Measurements from ENCODE around the gene DNAJB1. TPM values are rescaled to one million over a fixed set of nuclear protein-coding genes. Genes with fewer than 3 reads are reported as not detected.

DNAJB1 gene
- polyA plus RNA-seq, 1 donor (not counting 4 experiments of a cell fraction or from before 2014, with no cell fraction given) = 265 TPM

DNA sequence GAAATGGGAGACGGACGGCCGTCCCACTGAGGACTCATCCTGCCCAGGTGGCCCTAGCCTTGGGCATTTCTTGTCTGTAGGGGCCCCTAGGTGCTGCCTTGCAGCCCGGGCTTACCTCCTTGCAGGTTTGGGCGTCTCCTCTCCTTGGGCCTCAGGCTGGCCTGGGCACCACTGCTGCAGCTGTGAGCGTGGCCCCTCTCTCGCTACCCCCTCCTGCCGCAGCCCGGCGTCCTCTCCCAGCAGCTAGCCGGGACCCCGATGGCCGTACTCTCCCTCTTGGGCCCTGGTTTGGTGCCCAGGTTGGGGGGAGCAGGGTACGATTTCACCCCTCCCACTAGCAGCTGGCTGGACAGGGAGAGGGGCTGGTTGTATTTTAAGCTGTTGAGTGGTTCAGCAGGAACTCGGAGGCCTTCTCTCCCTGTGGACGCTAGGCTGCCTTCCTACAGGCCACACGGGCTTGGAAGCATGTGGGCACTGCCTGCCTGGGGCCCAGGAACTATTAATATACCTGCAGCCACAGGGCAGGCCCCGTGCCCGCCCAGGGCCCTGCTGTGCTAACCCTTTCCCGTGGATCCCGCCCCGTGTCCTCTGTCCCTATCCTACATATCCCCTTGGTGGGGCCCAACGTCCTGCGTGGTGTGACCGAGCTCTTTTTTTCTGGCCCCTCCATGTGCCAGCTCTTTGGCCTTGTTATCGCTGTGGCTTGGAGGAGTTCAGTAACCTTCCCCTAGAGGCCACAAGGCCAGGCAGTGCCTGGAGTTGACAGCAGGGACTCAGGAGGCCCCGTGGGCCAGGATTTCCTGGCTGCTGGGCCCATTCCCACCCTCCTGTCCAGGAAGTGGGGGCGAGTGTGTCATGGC is 41.9 kb upstream of the DNAJB1 start:
- Histone ChIP-seq H3K9ac (ENCODE audit: control insufficient read depth, extremely low read depth, insufficient read depth, low read length) (peak overlapping the region; percentile 29), H3K27ac (ENCODE audit: control insufficient read depth, insufficient read depth, low read length) (no peak overlapping the region), H3K4me2 (ENCODE audit: control insufficient read depth, extremely low read depth, insufficient read depth, low read depth, low read length) (no peak overlapping the region), H3K9me3 (ENCODE audit: control insufficient read depth, low read depth, low read length) (no peaks in the 10 kb centered on the region), H3K27me3 (ENCODE audit: control insufficient read depth, extremely low read depth, insufficient read depth, low read length) (no peaks in the 10 kb centered on the region), H3K4me1 (ENCODE audit: control insufficient read depth, extremely low read depth, insufficient read depth, low read length) (peaks cover 53% of the 10 kb centered on the region), H2AFZ (ENCODE audit: control insufficient read depth, low read length) (no peak overlapping the region), H4K20me1 (ENCODE audit: control insufficient read depth, extremely low read depth, insufficient read depth, low read length) (peaks cover 2% of the 10 kb centered on the region), H3K9me1 (ENCODE audit: control insufficient read depth, extremely low read depth, insufficient read depth, low read length) (no peaks in the 10 kb centered on the region), H3K4me3 (ENCODE audit: control insufficient read depth in 2 of 3, extremely low read depth in 1 of 3, insufficient read depth in 2 of 3, low read depth in 1 of 3, low read length in 3 of 3) (no peak overlapping the region), H3K36me3 (ENCODE audit: control insufficient read depth in 2 of 2, extremely low read depth in 1 of 2, insufficient read depth in 2 of 2, low read length in 2 of 2) (peaks cover 3 to 12% of the 10 kb centered on the region in 2 experiments), H3K79me2 (ENCODE audit: control insufficient read depth, insufficient read depth, low read length) (peaks cover 40% of the 10 kb centered on the region)
- FAIRE-seq (no peak), DNase-seq (ENCODE audit: low read depth, low spot score) (no peak)
- TF ChIP-seq, protein P1, sequence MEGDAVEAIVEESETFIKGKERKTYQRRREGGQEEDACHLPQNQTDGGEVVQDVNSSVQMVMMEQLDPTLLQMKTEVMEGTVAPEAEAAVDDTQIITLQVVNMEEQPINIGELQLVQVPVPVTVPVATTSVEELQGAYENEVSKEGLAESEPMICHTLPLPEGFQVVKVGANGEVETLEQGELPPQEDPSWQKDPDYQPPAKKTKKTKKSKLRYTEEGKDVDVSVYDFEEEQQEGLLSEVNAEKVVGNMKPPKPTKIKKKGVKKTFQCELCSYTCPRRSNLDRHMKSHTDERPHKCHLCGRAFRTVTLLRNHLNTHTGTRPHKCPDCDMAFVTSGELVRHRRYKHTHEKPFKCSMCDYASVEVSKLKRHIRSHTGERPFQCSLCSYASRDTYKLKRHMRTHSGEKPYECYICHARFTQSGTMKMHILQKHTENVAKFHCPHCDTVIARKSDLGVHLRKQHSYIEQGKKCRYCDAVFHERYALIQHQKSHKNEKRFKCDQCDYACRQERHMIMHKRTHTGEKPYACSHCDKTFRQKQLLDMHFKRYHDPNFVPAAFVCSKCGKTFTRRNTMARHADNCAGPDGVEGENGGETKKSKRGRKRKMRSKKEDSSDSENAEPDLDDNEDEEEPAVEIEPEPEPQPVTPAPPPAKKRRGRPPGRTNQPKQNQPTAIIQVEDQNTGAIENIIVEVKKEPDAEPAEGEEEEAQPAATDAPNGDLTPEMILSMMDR (optimal IDR thresholded peaks at IDR 0.05 in 1 of 3, IDR thresholded peaks at IDR 0.05 in 1 of 3, conservative IDR thresholded peaks at IDR 0.05 in 1 of 3; ENCODE audit: extremely low read depth in 1 of 3, insufficient read depth in 2 of 3, low read length in 3 of 3) = no peak
- no peak for TF ChIP-seq EZH2 (IDR thresholded peaks at IDR 0.05; ENCODE audit: low read length)
- dilution Hi-C loops (cut with MboI; ENCODE audit: extremely low pct_ligation_motif_present, low sequenced_read_pairs) = no loop called here

DNA sequence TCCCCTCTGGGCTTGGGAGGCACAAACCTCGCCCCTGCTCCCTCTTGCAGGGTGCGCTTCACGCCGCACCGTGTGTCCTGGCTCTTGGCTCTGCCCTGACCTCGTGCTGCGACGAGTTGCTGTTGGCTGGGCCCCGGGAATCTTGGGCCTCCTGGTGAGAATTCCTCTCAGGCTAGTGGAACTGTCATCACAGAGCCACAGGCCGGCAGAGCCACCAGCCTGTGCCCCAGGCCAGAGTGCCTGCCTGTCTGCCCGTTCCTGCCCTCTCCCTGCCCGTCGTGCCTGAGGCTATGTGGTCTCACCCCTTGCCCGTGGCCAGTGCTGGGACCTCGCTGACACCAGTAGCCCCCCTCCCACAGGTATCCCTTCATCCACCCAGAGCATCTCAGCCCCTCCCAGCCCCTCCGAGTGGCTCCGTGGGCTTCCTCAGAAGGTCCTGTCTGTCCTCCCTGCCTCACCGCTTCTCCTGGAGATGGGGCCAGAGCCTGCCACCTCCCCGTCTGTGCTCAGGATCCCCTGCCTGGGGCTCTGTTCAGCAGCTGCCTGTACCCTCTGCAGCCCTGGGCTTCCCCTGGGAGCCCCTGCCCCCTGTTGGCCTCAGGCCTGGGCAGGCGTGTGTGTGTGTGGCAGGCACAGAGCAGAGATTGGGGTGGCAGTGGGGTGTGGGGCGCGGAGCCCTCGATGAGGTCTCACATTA is 40.3 kb upstream of the DNAJB1 start:
- Histone ChIP-seq H4K20me1 (ENCODE audit: control insufficient read depth, extremely low read depth, insufficient read depth, low read length) (peaks cover 8% of the 10 kb centered on the region), H3K9me3 (ENCODE audit: control insufficient read depth, low read depth, low read length) (no peaks in the 10 kb centered on the region), H3K4me1 (ENCODE audit: control insufficient read depth, extremely low read depth, insufficient read depth, low read length) (peaks cover 66% of the 10 kb centered on the region), H3K36me3 (ENCODE audit: control insufficient read depth in 2 of 2, extremely low read depth in 1 of 2, insufficient read depth in 2 of 2, low read length in 2 of 2) (peaks cover 0 to 4% of the 10 kb centered on the region in 2 experiments), H2AFZ (ENCODE audit: control insufficient read depth, low read length) (no peak overlapping the region), H3K4me2 (ENCODE audit: control insufficient read depth, extremely low read depth, insufficient read depth, low read depth, low read length) (no peak overlapping the region), H3K27ac (ENCODE audit: control insufficient read depth, insufficient read depth, low read length) (no peak overlapping the region), H3K9me1 (ENCODE audit: control insufficient read depth, extremely low read depth, insufficient read depth, low read length) (no peaks in the 10 kb centered on the region), H3K27me3 (ENCODE audit: control insufficient read depth, extremely low read depth, insufficient read depth, low read length) (no peaks in the 10 kb centered on the region), H3K9ac (ENCODE audit: control insufficient read depth, extremely low read depth, insufficient read depth, low read length) (peak overlapping the region; percentile 4), H3K4me3 (ENCODE audit: control insufficient read depth in 2 of 3, extremely low read depth in 1 of 3, insufficient read depth in 2 of 3, low read depth in 1 of 3, low read length in 3 of 3) (no peak overlapping the region), H3K79me2 (ENCODE audit: control insufficient read depth, insufficient read depth, low read length) (peaks cover 45% of the 10 kb centered on the region)
- FAIRE-seq (no peak), DNase-seq (ENCODE audit: low read depth, low spot score) (no peak)
- TF ChIP-seq, protein P1 (optimal IDR thresholded peaks at IDR 0.05 in 1 of 3, IDR thresholded peaks at IDR 0.05 in 1 of 3, conservative IDR thresholded peaks at IDR 0.05 in 1 of 3; ENCODE audit: extremely low read depth in 1 of 3, insufficient read depth in 2 of 3, low read length in 3 of 3) = no peak
- TF ChIP-seq EZH2 (IDR thresholded peaks at IDR 0.05; ENCODE audit: low read length) = no peak
- dilution Hi-C loops (cut with MboI; ENCODE audit: extremely low pct_ligation_motif_present, low sequenced_read_pairs) = no loop called here

All from keratinocyte (primary cell).